ENCODE data around the gene KLRF2.

Gene KLRF2

GRCh38 chr12:9895215-9895971, 14.1 kb downstream of the KLRF2 start:
- DNase-seq: no peak

GRCh38 chr12:9897535-9897934, 16.2 kb downstream of the KLRF2 start:
- no peak for DNase-seq

GRCh38 chr12:9899209-9899608, 17.9 kb downstream of the KLRF2 start:
- no peak for DNase-seq

- no peak for DNase-seq
Observed at GRCh38 chr12:9900930-9901329, 19.6 kb downstream of the KLRF2 start.

- DNase-seq: no peak
Observed at GRCh38 chr12:9902539-9903228, 21.4 kb downstream of the KLRF2 start.

GRCh38 chr12:9906873-9907272, 25.6 kb downstream of the KLRF2 start:
- peak; percentile 26 for DNase-seq

- DNase-seq: no peak
Observed at GRCh38 chr12:9907769-9908168, 26.5 kb downstream of the KLRF2 start.

- DNase-seq: no peak
Observed at GRCh38 chr12:9908350-9908749, 27.1 kb downstream of the KLRF2 start.

GRCh38 chr12:9909724-9910123, 28.4 kb downstream of the KLRF2 start:
- no peak for DNase-seq

GRCh38 chr12:9910716-9911421, 29.6 kb downstream of the KLRF2 start:
- DNase-seq: no peak

GRCh38 chr12:9911708-9912107, 30.4 kb downstream of the KLRF2 start:
- no peak for DNase-seq

GRCh38 chr12:9919443-9919842, 38.2 kb downstream of the KLRF2 start:
- DNase-seq: no peak

GRCh38 chr12:9920451-9920850, 39.2 kb downstream of the KLRF2 start:
- DNase-seq: no peak

- no peak for DNase-seq
Observed at GRCh38 chr12:9922429-9922828, 41.1 kb downstream of the KLRF2 start.

- peak; percentile 26 for DNase-seq
Observed at GRCh38 chr12:9925705-9926393, 44.6 kb downstream of the KLRF2 start.

- DNase-seq: no peak
Observed at GRCh38 chr12:9926876-9927275, 45.6 kb downstream of the KLRF2 start.

- DNase-seq: peak; percentile 7
Observed at GRCh38 chr12:9928607-9929006, 47.3 kb downstream of the KLRF2 start.

GRCh38 chr12:9931245-9931644, 50.0 kb downstream of the KLRF2 start:
- no peak for DNase-seq

- no peak for DNase-seq
Observed at GRCh38 chr12:9932270-9932669, 51.0 kb downstream of the KLRF2 start, which contains the start of gene CLEC2A. CLEC2A (minus strand) TSS chr12:9932370; CDS start chr12:9932329, 41 bp downstream.

- DNase-seq: no peak
Observed at GRCh38 chr12:9933958-9934357, 52.7 kb downstream of the KLRF2 start.

- no peak for DNase-seq
Observed at GRCh38 chr12:9935026-9935425, 53.7 kb downstream of the KLRF2 start.

- DNase-seq: no peak
Observed at GRCh38 chr12:9936591-9936990, 55.3 kb downstream of the KLRF2 start.

GRCh38 chr12:9940375-9940774, 59.1 kb downstream of the KLRF2 start:
- DNase-seq: peak; percentile 21

Measured in activated CD4-positive, alpha-beta T cell treated with anti-CD3 and anti-CD28 coated beads, Interleukin-10, Interleukin-2, amounts not matched to agents 100 ng/mL and 50 ng/mL, durations not matched to agents 16 hours and 8 hours (primary cell).